NCI-H2171 (cell line): Measurements from ENCODE around the gene ANXA6.

ENCODE experiments used
- DNase-seq: peaks from one replicate; lab custom pipeline; 2025; lab: John Stamatoyannopoulos, UW

Gene ANXA6

DNA sequence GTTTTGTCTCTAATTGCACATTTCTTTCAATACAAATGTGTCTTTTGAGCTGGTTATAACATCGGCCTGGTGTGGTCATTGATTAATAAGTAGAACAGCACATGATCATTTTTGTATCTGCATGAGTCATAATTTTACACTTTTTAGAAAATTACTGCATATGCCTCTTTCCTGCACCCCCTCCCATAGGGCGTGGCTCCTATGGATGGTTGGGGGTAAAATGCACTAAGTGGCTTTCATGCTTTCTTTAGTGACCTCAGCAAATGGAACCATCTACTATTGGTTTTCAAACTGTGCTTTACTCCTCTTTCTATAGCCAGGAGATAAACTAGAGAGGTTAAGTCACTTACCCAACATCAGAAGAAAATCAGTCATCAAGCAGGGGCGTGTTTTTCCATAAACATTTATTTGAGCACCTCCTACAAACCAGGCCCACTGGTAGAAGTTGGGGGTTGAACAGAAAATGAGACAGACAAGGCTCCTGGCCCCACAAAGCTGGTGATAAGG, 3.8 kb downstream of the ANXA6 start:
- no peak for DNase-seq

- DNase-seq: no peak
Observed at GRCh38 chr5:151153300-151153699, 4.3 kb downstream of the ANXA6 start.

DNA sequence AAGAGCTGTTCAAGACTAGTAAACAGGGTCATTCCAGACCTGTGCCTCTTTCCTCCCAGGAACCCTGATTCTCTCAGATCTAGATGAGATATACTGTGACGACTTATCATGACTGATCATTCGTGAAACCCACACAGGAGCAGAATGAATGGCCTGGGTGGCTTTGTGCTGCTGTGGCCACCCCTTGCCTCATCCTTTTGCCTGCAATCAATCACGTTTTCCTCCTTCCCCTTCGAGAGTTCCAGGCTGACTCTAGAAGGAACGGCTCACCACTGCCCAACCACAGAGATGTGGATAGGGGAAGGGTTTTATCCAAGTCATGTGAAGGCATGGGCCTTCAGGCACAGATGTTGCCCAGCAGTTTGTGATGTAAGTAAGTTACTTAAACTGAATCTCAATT, 5.8 kb downstream of the ANXA6 start:
- DNase-seq: no peak

DNA sequence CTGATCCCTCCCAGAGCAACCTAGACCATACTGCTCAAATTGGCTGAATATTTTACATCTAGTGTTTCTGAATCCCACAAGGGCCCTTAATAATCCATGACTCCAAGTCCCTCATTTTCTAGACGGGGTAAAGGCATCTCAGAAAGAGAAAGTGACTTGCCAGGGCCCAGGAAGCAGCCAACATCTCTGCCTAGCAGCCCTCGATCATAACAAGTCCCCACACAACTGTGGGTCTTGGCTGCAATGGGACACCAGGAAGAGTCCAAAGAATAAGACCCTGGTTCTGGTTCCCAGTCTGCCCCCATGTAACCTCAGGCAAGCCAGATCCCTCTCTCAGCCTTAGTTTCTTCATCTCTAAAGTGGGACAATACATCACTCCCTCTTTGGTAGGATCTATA, 6.3 kb downstream of the ANXA6 start:
- DNase-seq: no peak

GRCh38 chr5:151150471-151151262, 6.9 kb downstream of the ANXA6 start:
- DNase-seq: peak; percentile 8

GRCh38 chr5:151148583-151148982, 9.0 kb downstream of the ANXA6 start:
- DNase-seq: no peak

- no peak for DNase-seq
Observed at GRCh38 chr5:151147033-151147432, 10.5 kb downstream of the ANXA6 start.

GRCh38 chr5:151146061-151146460, 11.5 kb downstream of the ANXA6 start:
- DNase-seq: no peak

DNA sequence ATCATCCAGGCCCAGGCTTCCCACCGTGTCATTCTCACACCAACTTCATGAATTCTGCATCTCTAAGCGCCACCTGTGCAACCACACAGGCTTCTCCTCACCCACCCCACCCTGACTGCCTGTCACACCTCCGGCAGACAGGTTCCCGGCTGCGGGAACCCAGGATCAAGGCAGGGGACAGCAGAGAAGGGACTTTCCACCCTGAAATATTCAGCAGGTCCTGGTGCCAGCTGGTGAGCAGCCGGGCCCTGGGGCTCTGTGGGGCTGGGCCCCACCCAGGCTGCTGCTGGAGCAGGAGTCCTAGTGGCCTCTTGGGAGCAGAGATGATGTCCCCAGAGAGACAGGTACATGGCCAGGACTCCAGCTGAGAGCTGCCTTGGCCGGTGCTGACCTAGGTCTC, 12.7 kb downstream of the ANXA6 start:
- DNase-seq: no peak

DNA sequence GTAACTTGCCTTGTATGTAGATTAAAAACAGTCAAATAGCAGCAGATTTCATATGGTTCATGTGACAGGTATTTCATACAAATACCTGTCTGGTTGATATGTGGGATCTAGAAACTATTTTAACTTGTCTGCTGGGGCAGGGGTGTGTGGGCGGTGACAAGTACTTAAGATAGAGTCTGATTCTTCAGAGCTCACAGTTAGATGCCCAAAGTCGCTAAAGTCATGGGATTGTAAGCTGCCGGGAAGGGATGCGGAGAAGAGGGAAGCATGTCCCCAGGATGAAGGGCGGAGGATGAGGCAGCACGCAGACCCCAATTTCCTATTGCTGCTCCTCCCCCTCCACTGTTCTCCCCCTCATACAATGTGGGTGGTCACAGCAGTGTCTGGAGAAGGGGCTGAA, 13.3 kb downstream of the ANXA6 start:
- no peak for DNase-seq

GRCh38 chr5:151143645-151144044, 13.9 kb downstream of the ANXA6 start:
- DNase-seq: no peak

DNA sequence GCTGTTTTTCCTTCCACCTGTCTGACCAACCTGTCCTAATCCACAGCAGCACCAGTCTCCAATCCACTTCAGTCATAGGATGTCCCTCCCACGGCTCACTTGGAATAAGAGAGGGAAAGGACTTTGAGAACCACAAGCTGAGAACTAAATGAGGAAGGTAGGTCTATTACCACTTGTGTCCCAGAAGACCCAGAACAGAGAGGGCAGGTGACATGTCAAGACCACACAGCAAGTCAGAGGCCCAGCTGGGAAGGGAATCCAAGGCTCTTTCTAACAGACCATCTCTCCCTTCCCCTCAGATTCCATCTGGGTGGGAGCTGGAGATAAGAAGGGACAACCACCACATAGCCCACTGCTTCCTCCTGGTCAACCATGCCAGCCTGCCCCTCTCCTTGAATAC, 14.6 kb downstream of the ANXA6 start:
- no peak for DNase-seq

- no peak for DNase-seq
Observed at GRCh38 chr5:151141535-151141934, 16.0 kb downstream of the ANXA6 start.

GRCh38 chr5:151140686-151141459, 16.7 kb downstream of the ANXA6 start:
- no peak for DNase-seq

DNA sequence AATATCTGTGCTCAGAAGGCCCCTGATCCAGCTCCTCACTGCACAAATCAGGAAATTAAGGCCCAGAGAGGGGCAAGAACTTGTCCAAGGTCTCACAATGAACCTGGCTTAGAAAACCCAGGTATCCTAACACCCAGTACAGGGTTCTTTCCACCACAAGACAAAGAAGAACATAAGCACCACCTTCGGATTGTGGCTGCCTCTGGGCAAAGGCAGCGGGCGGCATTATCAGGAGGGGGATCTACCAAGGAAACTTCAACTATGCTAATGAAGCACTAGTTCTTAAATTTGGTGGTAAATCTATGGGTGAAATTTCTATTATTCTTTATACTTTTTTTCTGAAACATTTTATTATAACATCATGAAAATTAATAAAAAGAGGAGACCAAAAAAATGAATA, 17.9 kb downstream of the ANXA6 start:
- DNase-seq: no peak

- no peak for DNase-seq
Observed at GRCh38 chr5:151139015-151139414, 18.6 kb downstream of the ANXA6 start.

DNA sequence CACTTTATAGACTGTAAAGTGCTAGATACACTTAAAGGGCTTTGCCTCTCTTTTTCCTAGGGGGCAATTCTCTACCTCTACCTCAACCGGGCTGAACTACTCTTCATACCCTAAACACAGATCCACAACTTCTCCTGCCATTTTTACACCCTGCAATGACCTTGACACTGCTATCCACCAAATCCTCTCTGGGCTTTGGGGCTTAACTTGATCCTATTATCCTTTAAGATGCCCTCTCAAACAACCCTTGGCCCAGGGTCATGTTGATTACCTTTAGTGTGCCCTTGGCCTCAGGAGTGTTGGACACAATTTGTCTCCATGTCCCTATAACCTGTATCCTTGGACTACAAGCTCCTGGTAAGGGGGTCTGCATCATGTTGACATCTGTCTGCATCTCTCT, 19.5 kb downstream of the ANXA6 start:
- DNase-seq: no peak

- DNase-seq: no peak
Observed at GRCh38 chr5:151137067-151137825, 20.3 kb downstream of the ANXA6 start.

DNA sequence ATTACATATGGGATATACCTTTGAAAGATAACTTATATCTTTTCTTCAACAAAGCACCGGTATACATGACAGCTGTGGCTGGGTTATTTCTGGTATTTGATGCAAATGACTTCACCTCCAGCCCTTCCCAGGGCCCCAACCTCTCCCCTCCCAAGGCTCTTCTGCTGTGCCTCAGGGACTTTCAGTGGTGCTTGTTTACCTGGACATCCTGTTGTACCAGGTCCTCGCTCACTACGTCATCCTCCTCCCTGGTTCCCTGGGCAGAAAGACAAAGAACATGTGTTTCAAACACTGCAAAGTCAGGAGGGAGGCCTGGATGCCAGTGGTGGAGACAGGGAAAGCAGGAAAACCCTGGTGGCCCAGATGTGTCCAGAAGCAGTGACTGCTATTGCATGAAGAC, 23.4 kb downstream of the ANXA6 start:
- DNase-seq: no peak

DNA sequence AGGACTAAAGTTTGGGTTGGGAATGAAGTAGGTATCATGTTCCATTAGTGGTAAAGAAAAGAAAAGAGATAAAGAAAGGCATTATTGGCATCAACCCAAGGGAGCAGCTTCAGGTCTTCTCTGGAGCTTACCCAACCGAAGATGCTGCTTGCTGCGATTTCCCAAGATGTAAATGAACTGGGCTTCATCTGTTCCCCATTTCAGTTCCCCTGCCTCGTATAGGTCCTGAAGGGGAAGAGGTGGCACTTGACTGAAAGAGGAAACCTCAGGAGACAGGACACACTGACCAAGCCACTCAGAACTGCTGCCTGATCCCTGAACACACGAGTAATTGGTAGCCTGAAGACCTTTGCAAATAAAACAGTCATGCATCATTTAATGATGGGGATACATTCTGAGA, 24.6 kb downstream of the ANXA6 start:
- no peak for DNase-seq

DNA sequence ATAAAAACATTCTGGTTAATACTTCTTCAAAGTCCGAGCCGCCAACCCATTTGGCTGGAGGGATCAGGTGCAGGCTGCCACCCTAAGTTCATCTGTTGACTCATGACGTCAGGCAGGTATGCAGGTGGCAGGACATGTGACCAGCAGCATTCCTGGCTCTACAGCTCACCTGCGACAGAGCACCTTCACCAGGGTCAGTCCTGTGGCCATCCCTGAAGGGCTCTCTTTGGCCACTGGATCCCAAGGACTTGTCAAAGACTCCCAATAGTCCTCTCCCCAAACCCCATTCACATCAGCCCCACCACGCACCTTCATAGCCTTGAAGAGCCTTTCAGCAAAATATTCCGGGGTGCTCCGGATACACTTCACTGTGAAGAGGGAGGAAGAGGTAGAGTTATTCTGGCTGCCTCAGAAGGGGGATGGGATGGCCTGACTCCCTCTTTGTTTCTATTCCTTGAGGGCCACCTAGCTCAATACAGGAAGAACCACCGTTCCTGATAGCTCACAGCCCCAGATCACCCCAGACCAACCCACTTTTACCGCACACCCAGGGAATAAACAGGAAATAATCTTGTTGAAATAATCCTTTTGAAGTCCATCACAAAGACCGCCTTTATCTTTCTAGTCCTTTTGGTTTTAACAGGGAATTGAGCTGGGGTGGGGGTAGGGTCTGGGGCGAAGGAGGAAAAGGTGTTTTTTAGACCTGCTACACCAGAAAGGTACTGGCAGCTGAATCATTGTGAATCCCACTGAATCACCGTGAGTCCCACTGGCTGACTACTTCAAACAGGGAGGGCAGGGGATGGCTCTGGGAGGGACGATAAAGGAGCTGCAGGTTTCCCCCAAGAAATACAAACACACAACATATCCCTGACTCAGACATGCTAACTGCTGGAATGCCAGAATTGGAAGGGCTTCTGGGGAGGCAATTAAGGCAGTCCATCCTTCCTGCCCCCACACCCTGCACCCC, 26.4 kb downstream of the ANXA6 start:
- no peak for DNase-seq
